ENCODE measurements around the gene NRN1L.

The NRN1L gene

GRCh38 chr16:67841816-67842508, 42.7 kb upstream of the NRN1L start, which contains the start of gene THAP11:
Gene THAP11 (plus strand): TSS chr16:67842320. CDS start chr16:67842555, 235 bp downstream.
- H3K9ac ChIP-seq = peak within 1 kb of the TSS; percentile 57
- H3K27ac ChIP-seq = peak within 1 kb of the TSS; percentile 72
- TF ChIP-seq CTCF (conservative IDR thresholded peaks at IDR 0.05; ENCODE audit: low read depth, low read length) = peak; percentile 76
- H4K20me1 ChIP-seq (ENCODE audit: insufficient read depth) = no peaks in the 10 kb centered on the region
- H2AFZ ChIP-seq (ENCODE audit: low read depth) = peak within 1 kb of the TSS; percentile 64
- no peaks in the 10 kb centered on the region for H3K36me3 ChIP-seq (ENCODE audit: insufficient read depth)
- H3K4me1 ChIP-seq (ENCODE audit: low read depth, poor library complexity, severe bottlenecking) = peaks cover 29% of the 10 kb centered on the region
- 0 out of 2 replicates have a peak, but pooled peaks cover 2% of the 10 kb centered on the region for H3K27me3 ChIP-seq (ENCODE audit: insufficient read depth, low read depth)
- H3K4me3 ChIP-seq (IDR thresholded peaks at IDR 0.05; ENCODE audit: insufficient read depth, low read depth, low read length) = no peak within 1 kb of the TSS
- H3K79me2 ChIP-seq (ENCODE audit: insufficient read depth, low read depth) = peaks cover 30% of the 10 kb centered on the region
- peak within 1 kb of the TSS; percentile 88 for H3K4me2 ChIP-seq

GRCh38 chr16:67842509-67843342, 42.0 kb upstream of the NRN1L start:
- Histone ChIP-seq H2AFZ (ENCODE audit: low read depth) (peak overlapping the region; percentile 64), H3K9ac (peak overlapping the region; percentile 57), H3K36me3 (ENCODE audit: insufficient read depth) (no peaks in the 10 kb centered on the region), H3K27ac (peak overlapping the region; percentile 72), H3K4me3 (IDR thresholded peaks at IDR 0.05; ENCODE audit: insufficient read depth, low read depth, low read length) (no peak overlapping the region), H3K79me2 (ENCODE audit: insufficient read depth, low read depth) (peaks cover 38% of the 10 kb centered on the region), H3K27me3 (ENCODE audit: insufficient read depth, low read depth) (0 out of 2 replicates have a peak, but pooled peaks cover under 1% of the 10 kb centered on the region), H3K4me1 (ENCODE audit: low read depth, poor library complexity, severe bottlenecking) (peaks cover 29% of the 10 kb centered on the region), H4K20me1 (ENCODE audit: insufficient read depth) (no peaks in the 10 kb centered on the region), H3K4me2 (peak overlapping the region; percentile 88)
- peak; percentile 41; the same call in 1 of the 2 replicates for TF ChIP-seq CTCF (conservative IDR thresholded peaks at IDR 0.05; ENCODE audit: low read depth, low read length)

GRCh38 chr16:67843343-67843765, 41.3 kb upstream of the NRN1L start:
- no peak overlapping the region for H3K4me3 ChIP-seq (IDR thresholded peaks at IDR 0.05; ENCODE audit: insufficient read depth, low read depth, low read length)
- H3K27ac ChIP-seq = peak overlapping the region; percentile 72; the same call in 1 of the 2 replicates
- TF ChIP-seq CTCF (conservative IDR thresholded peaks at IDR 0.05; ENCODE audit: low read depth, low read length) = no peak
- H3K79me2 ChIP-seq (ENCODE audit: insufficient read depth, low read depth) = peaks cover 44% of the 10 kb centered on the region
- H3K4me1 ChIP-seq (ENCODE audit: low read depth, poor library complexity, severe bottlenecking) = peaks cover 34% of the 10 kb centered on the region
- no peaks in the 10 kb centered on the region for H3K27me3 ChIP-seq (ENCODE audit: insufficient read depth, low read depth)
- no peaks in the 10 kb centered on the region for H4K20me1 ChIP-seq (ENCODE audit: insufficient read depth)
- no peaks in the 10 kb centered on the region for H3K36me3 ChIP-seq (ENCODE audit: insufficient read depth)
- H3K9ac ChIP-seq = peak overlapping the region; percentile 57; the same call in 1 of the 2 replicates
- peak overlapping the region; percentile 88 for H3K4me2 ChIP-seq
- H2AFZ ChIP-seq (ENCODE audit: low read depth) = peak overlapping the region; percentile 64; the same call in 1 of the 2 replicates

- H3K79me2 ChIP-seq (ENCODE audit: insufficient read depth, low read depth) = peaks cover 56% of the 10 kb centered on the region
- TF ChIP-seq CTCF (conservative IDR thresholded peaks at IDR 0.05; ENCODE audit: low read depth, low read length) = no peak
- no peak overlapping the region for H3K9ac ChIP-seq
- no peak overlapping the region for H3K4me3 ChIP-seq (IDR thresholded peaks at IDR 0.05; ENCODE audit: insufficient read depth, low read depth, low read length)
- H3K36me3 ChIP-seq (ENCODE audit: insufficient read depth) = no peaks in the 10 kb centered on the region
- H3K27me3 ChIP-seq (ENCODE audit: insufficient read depth, low read depth) = no peaks in the 10 kb centered on the region
- H3K4me2 ChIP-seq = peak overlapping the region; percentile 88
- H3K27ac ChIP-seq = no peak overlapping the region; the same call in 1 of the 2 replicates
- no peak overlapping the region for H2AFZ ChIP-seq (ENCODE audit: low read depth)
- peaks cover 37% of the 10 kb centered on the region for H3K4me1 ChIP-seq (ENCODE audit: low read depth, poor library complexity, severe bottlenecking)
- no peaks in the 10 kb centered on the region for H4K20me1 ChIP-seq (ENCODE audit: insufficient read depth)
These were observed 40.2 kb upstream of the NRN1L start for GRCh38 chr16:67844497-67844896.
